ENCODE measurements around the gene HDAC9. TPM values are rescaled to one million over a fixed set of nuclear protein-coding genes. Genes with fewer than 3 reads are reported as not detected.

Gene HDAC9
- total RNA-seq, 1 experiment from 2014 or later = 4.3 TPM

DNA sequence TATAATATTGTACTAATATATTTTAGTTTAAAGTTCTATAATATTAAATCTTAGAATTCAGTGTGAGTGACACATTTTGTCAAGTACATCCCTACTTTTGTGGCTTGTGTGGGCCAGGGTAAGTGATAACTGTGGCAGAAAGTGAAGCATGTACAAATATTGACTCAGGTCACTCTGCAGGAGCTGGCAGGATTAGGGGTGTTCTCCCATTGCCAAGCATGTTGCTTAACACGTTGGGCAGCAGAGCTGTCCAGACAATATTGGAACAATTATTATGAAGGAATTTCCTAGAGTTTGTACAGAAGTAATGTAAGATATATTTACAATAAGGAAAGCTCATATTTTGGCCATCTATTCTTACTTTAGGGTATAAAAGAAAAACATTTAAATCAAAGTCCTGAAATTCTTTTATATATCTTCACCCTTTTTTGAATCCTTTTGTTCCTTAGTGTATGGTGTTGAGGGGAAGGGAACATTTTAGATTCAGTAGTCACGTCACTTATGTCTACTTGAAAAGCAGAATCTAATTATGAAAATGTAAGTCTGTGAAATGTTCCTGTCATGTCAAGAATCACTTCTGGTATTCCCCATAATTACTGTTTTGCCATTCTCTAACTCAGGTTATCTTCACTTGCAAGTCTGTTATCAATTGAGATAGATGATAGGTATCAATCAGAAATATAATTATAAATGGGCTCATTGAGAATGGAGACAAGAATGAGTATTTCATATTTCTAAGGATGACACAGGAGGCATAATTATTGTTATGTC lies 4.0 kb downstream of the HDAC9 start:
- H3K4me3 ChIP-seq (replicated peaks in 1 of 2; ENCODE audit: low read depth in 1 of 2, low read length in 2 of 2) = no peak overlapping the region
- H2AFZ ChIP-seq (ENCODE audit: low read depth, low read length, poor library complexity, severe bottlenecking) = no peak overlapping the region
- no peak overlapping the region for H3K27ac ChIP-seq (ENCODE audit: low read depth, low read length)
- POLR2A ChIA-PET = no interaction called here
- DNase-seq (ENCODE audit: low read depth, low spot score) = no peak
- intact Hi-C loops (cut with micrococcal nuclease) = no loop called here
- no peak for ATAC-seq
- RAD21 ChIA-PET (ENCODE audit: low non-redundant PET in 1 of 2, low total read pairs in 2 of 2, uncharacterized antibody in 2 of 2, unreplicated experiment in 2 of 2) = no interaction called here
- CTCF ChIA-PET = no interaction called here
- no peaks in the 10 kb centered on the region for H3K79me2 ChIP-seq (ENCODE audit: insufficient read depth, low read length)
- H3K36me3 ChIP-seq (ENCODE audit: control insufficient read depth in 1 of 2, insufficient read depth in 2 of 2, low read length in 2 of 2) = no peaks in the 10 kb centered on the region
- H3K9me2 ChIP-seq (ENCODE audit: insufficient read depth) = no peaks in the 10 kb centered on the region
- no peaks in the 10 kb centered on the region for H3K27me3 ChIP-seq (ENCODE audit: insufficient read depth, low read length)
- BruUV-seq (replicated peaks) = no TSS peak
- no peaks in the 10 kb centered on the region for H3K4me1 ChIP-seq (ENCODE audit: control insufficient read depth in 1 of 2, insufficient read depth in 2 of 2, low read length in 2 of 2)
- H3K9me3 ChIP-seq (ENCODE audit: control insufficient read depth in 1 of 2, insufficient read depth in 1 of 2, low read depth in 1 of 2, low read length in 2 of 2) = no peaks in the 10 kb centered on the region
- H3K4me2 ChIP-seq (ENCODE audit: low read length) = no peak overlapping the region
- TF ChIP-seq ZFX (IDR thresholded peaks at IDR 0.05) (no peak), JUND (IDR thresholded peaks at IDR 0.05) (no peak), SP1 (IDR thresholded peaks at IDR 0.05; ENCODE audit: low read depth) (no peak), YY1 (IDR thresholded peaks at IDR 0.05; ENCODE audit: extremely low read depth, insufficient replicate concordance, low read depth, low read length) (no peak), SRF (IDR thresholded peaks at IDR 0.05; ENCODE audit: low read depth) (no peak), POLR2AphosphoS5 (IDR thresholded peaks at IDR 0.05; ENCODE audit: low read depth, low read length) (no peak), RAD21 (IDR thresholded peaks at IDR 0.05; ENCODE audit: low read depth) (no peak), SIN3A (IDR thresholded peaks at IDR 0.05; ENCODE audit: low read depth) (no peak), ELF1 (IDR thresholded peaks at IDR 0.05; ENCODE audit: borderline replicate concordance, low read depth) (no peak), CBX3 (IDR thresholded peaks at IDR 0.05; ENCODE audit: low read depth) (no peak), FOSL1 (IDR thresholded peaks at IDR 0.05; ENCODE audit: low read depth) (no peak), TCF7L2 (IDR thresholded peaks at IDR 0.05; ENCODE audit: borderline replicate concordance, extremely low read depth, insufficient read depth, insufficient read length) (no peak), EGR1 (IDR thresholded peaks at IDR 0.05; ENCODE audit: low read depth) (no peak)
- TF ChIP-seq, protein P1, sequence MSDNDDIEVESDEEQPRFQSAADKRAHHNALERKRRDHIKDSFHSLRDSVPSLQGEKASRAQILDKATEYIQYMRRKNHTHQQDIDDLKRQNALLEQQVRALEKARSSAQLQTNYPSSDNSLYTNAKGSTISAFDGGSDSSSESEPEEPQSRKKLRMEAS (IDR thresholded peaks at IDR 0.05) = no peak
- TF ChIP-seq, protein P2, sequence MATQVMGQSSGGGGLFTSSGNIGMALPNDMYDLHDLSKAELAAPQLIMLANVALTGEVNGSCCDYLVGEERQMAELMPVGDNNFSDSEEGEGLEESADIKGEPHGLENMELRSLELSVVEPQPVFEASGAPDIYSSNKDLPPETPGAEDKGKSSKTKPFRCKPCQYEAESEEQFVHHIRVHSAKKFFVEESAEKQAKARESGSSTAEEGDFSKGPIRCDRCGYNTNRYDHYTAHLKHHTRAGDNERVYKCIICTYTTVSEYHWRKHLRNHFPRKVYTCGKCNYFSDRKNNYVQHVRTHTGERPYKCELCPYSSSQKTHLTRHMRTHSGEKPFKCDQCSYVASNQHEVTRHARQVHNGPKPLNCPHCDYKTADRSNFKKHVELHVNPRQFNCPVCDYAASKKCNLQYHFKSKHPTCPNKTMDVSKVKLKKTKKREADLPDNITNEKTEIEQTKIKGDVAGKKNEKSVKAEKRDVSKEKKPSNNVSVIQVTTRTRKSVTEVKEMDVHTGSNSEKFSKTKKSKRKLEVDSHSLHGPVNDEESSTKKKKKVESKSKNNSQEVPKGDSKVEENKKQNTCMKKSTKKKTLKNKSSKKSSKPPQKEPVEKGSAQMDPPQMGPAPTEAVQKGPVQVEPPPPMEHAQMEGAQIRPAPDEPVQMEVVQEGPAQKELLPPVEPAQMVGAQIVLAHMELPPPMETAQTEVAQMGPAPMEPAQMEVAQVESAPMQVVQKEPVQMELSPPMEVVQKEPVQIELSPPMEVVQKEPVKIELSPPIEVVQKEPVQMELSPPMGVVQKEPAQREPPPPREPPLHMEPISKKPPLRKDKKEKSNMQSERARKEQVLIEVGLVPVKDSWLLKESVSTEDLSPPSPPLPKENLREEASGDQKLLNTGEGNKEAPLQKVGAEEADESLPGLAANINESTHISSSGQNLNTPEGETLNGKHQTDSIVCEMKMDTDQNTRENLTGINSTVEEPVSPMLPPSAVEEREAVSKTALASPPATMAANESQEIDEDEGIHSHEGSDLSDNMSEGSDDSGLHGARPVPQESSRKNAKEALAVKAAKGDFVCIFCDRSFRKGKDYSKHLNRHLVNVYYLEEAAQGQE (IDR thresholded peaks at IDR 0.05; ENCODE audit: low read depth) = no peak
- TF ChIP-seq, protein P3, sequence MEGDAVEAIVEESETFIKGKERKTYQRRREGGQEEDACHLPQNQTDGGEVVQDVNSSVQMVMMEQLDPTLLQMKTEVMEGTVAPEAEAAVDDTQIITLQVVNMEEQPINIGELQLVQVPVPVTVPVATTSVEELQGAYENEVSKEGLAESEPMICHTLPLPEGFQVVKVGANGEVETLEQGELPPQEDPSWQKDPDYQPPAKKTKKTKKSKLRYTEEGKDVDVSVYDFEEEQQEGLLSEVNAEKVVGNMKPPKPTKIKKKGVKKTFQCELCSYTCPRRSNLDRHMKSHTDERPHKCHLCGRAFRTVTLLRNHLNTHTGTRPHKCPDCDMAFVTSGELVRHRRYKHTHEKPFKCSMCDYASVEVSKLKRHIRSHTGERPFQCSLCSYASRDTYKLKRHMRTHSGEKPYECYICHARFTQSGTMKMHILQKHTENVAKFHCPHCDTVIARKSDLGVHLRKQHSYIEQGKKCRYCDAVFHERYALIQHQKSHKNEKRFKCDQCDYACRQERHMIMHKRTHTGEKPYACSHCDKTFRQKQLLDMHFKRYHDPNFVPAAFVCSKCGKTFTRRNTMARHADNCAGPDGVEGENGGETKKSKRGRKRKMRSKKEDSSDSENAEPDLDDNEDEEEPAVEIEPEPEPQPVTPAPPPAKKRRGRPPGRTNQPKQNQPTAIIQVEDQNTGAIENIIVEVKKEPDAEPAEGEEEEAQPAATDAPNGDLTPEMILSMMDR (IDR thresholded peaks at IDR 0.05 in 2 of 3, conservative IDR thresholded peaks at IDR 0.05 in 1 of 3; ENCODE audit: borderline replicate concordance in 1 of 3, insufficient read depth in 1 of 3, low read depth in 2 of 3, low read length in 2 of 3) = no peak
- TF ChIP-seq, protein P4, sequence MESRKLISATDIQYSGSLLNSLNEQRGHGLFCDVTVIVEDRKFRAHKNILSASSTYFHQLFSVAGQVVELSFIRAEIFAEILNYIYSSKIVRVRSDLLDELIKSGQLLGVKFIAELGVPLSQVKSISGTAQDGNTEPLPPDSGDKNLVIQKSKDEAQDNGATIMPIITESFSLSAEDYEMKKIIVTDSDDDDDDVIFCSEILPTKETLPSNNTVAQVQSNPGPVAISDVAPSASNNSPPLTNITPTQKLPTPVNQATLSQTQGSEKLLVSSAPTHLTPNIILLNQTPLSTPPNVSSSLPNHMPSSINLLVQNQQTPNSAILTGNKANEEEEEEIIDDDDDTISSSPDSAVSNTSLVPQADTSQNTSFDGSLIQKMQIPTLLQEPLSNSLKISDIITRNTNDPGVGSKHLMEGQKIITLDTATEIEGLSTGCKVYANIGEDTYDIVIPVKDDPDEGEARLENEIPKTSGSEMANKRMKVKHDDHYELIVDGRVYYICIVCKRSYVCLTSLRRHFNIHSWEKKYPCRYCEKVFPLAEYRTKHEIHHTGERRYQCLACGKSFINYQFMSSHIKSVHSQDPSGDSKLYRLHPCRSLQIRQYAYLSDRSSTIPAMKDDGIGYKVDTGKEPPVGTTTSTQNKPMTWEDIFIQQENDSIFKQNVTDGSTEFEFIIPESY (IDR thresholded peaks at IDR 0.05; ENCODE audit: extremely low read depth, insufficient replicate concordance, low read length) = no peak
- TF ChIP-seq, protein P5, sequence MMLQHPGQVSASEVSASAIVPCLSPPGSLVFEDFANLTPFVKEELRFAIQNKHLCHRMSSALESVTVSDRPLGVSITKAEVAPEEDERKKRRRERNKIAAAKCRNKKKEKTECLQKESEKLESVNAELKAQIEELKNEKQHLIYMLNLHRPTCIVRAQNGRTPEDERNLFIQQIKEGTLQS (IDR thresholded peaks at IDR 0.05) = no peak
- no peaks in the 10 kb centered on the region for H4K20me1 ChIP-seq (ENCODE audit: insufficient read depth)
- no peak overlapping the region for H3K9ac ChIP-seq (ENCODE audit: low read length)
